GM04503 (cell line): Measurements from ENCODE around the gene DEFB124.

ENCODE experiments used
- DNase-seq: peaks from one replicate; pipeline ENCODE4 v3.0.0-alpha.2; 2012; ENCODE audit warnings: low read depth

DEFB124 gene

DNA sequence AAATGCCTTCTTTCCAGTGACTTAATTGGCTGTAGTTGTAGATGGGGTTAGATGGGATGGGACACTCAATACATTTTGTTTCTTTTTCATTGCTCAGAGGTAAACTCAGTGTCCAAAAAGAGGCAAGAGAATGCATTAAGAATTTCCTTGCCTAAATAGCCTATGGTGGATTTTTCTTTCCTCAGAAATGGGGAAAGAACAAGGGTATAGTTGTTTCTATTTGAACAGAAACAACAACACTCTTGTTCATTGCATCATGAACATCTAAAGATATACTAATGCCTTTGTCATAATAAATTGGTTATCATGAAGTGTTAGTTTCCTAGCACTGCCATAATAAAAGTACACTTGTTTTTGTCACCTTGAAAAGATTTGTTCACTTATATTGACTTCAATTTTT is 49.1 kb downstream of the DEFB124 start:
- DNase-seq = no peak

- DNase-seq = no peak
Observed at GRCh38 chr20:31418307-31418706, 56.6 kb downstream of the DEFB124 start.

GRCh38 chr20:31415653-31416052 is 59.3 kb downstream of the DEFB124 start:
- DNase-seq = no peak
